Measurements from ENCODE around the gene PTGER2. TPM values are rescaled to one million over a fixed set of nuclear protein-coding genes. Genes with fewer than 3 reads are reported as not detected.
A peak's percentile ranks its signal among the peaks of the same experiment; 100 is the strongest.

PTGER2 gene
- total RNA-seq, 6 experiments from 2014 or later: 0.28 to 0.73 (median 0.37) TPM

DNA sequence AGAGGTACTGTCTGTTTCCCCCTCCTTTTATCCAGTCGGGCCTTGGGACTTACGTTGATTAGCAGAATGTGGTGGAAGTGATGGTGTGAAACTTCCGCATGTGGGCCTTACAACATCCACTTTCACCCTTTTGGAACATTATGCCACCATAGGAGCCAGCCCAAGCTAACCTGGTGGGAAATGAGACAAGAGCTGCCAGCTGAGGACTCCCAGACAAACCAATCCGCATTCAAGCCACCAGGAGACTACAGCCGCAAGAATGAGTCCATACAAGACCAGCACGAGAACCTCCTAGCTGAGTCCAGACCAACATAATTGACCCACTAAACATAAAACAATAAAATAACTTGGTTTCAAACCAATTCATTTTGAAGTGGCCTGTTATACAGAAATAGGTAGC is 9.1 kb upstream of the PTGER2 start:
- H3K4me3 Mint-ChIP-seq: no peak overlapping the region
- no peak overlapping the region for H3K27ac Mint-ChIP-seq
- no peaks in the 10 kb centered on the region for H3K36me3 Mint-ChIP-seq (ENCODE audit: low read depth)
- no peaks in the 10 kb centered on the region for H3K4me1 Mint-ChIP-seq (ENCODE audit: low read depth)
- no peaks in the 10 kb centered on the region for H3K9me3 Mint-ChIP-seq
- no peak for DNase-seq
- peaks cover 20% of the 10 kb centered on the region for H3K27me3 Mint-ChIP-seq (ENCODE audit: insufficient read depth)
- TF ChIP-seq, protein P1, sequence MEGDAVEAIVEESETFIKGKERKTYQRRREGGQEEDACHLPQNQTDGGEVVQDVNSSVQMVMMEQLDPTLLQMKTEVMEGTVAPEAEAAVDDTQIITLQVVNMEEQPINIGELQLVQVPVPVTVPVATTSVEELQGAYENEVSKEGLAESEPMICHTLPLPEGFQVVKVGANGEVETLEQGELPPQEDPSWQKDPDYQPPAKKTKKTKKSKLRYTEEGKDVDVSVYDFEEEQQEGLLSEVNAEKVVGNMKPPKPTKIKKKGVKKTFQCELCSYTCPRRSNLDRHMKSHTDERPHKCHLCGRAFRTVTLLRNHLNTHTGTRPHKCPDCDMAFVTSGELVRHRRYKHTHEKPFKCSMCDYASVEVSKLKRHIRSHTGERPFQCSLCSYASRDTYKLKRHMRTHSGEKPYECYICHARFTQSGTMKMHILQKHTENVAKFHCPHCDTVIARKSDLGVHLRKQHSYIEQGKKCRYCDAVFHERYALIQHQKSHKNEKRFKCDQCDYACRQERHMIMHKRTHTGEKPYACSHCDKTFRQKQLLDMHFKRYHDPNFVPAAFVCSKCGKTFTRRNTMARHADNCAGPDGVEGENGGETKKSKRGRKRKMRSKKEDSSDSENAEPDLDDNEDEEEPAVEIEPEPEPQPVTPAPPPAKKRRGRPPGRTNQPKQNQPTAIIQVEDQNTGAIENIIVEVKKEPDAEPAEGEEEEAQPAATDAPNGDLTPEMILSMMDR (IDR thresholded peaks at IDR 0.05): no peak

DNA sequence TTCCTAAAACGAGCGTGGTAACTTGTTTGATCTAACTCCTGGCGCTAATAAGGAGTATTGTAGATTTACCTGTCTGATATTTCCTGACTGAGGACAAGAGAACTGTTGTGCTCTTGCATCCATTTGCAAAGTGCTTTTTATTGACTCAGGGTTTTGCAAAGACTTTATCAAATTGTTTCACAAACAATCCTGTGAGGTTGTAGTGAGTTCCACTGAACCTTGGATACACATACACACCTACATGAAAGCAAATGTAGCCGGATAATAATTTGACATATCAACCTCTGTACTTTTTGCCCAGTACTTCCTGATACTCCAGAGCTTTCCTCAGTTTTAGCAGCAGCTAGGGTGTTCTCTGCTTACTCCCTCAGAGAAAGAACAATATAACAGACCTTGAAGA is 6.7 kb upstream of the PTGER2 start:
- no peak for DNase-seq
- H3K27me3 Mint-ChIP-seq (ENCODE audit: insufficient read depth): peaks cover 20% of the 10 kb centered on the region

DNA sequence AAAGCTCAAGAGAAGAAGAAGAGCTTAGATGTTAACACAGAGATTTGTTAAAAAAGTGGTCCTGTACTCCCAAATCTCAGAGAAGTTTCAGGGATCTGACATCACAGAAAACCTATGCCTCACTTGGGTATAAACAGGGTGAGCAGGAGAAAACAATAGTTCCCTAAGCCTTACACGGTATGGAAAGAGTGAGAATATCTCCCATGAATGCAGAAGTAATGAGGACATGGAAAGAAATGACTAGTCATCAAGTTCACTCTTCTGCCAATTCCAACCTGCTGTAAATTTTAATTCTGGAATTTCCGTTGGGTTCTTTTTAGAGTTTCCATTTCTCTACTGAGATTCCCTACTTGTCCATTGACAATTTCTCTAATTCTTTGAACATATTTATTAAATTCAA is 6.2 kb upstream of the PTGER2 start:
- Mint-ChIP-seq H3K4me1 (ENCODE audit: low read depth) (no peaks in the 10 kb centered on the region), H3K36me3 (ENCODE audit: low read depth) (no peaks in the 10 kb centered on the region), H3K27ac (no peak overlapping the region), H3K9me3 (no peaks in the 10 kb centered on the region), H3K4me3 (no peak overlapping the region), H3K27me3 (ENCODE audit: insufficient read depth) (peaks cover 16% of the 10 kb centered on the region)
- TF ChIP-seq, protein P1 (IDR thresholded peaks at IDR 0.05): no peak
- DNase-seq: no peak

More for the DNA sequence above, 6.7 kb upstream of the PTGER2 start:
- TF ChIP-seq, protein P1 (IDR thresholded peaks at IDR 0.05): no peak
- H3K4me3 Mint-ChIP-seq: no peak overlapping the region
- H3K27ac Mint-ChIP-seq: no peak overlapping the region
- no peaks in the 10 kb centered on the region for H3K36me3 Mint-ChIP-seq (ENCODE audit: low read depth)
- H3K9me3 Mint-ChIP-seq: no peaks in the 10 kb centered on the region
- H3K4me1 Mint-ChIP-seq (ENCODE audit: low read depth): no peaks in the 10 kb centered on the region

DNA sequence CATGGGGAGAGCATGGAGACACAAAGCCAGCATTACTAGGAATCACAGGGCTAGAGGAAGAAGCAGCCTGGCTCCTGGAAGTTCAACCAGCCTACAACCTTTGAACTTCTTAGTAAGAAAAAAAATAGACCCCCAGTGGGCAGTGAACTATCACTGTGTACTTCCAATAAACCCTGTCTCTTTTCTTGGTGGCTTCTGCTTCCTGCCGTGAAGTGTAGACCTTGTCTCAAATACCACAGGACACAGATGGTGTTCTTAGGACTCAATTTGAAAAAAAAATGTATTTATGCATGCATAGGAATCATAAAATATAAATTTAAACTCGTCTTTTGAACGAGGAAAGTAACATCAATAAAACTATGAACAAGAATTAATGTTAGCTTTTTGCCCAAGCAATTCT is 3.6 kb upstream of the PTGER2 start:
- Mint-ChIP-seq H3K36me3 (ENCODE audit: low read depth) (no peaks in the 10 kb centered on the region), H3K9me3 (no peaks in the 10 kb centered on the region), H3K4me3 (no peak overlapping the region), H3K27me3 (ENCODE audit: insufficient read depth) (peaks cover 15% of the 10 kb centered on the region), H3K4me1 (ENCODE audit: low read depth) (peaks cover 18% of the 10 kb centered on the region), H3K27ac (no peak overlapping the region)
- no peak for DNase-seq
- TF ChIP-seq, protein P1 (IDR thresholded peaks at IDR 0.05): no peak

DNA sequence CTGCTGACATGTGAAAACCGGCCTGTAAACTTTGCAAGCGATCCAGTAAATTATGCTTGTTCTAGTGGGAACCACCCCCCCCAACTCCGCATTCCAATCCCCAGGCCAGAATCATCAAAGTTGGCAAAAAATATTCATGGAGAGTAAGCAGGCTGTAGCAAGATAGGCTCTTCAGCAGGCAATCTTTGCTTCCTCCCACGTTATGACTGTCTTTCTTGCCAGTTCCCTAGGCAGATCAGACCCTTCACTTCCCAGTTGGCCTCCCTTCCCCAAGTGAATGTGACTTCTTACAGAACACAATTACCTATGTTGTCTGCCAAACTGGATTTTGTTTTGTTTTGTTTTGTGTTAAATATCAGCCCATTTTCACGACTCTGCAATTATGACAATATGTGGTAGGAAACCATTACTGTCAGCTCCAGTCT is 1.2 kb upstream of the PTGER2 start:
- Mint-ChIP-seq H3K4me1 (ENCODE audit: low read depth) (peaks cover 20% of the 10 kb centered on the region), H3K27ac (no peak overlapping the region), H3K36me3 (ENCODE audit: low read depth) (no peaks in the 10 kb centered on the region), H3K9me3 (no peaks in the 10 kb centered on the region), H3K27me3 (ENCODE audit: insufficient read depth) (peaks cover 25% of the 10 kb centered on the region), H3K4me3 (no peak overlapping the region)
- no peak for DNase-seq
- TF ChIP-seq, protein P1 (IDR thresholded peaks at IDR 0.05): no peak

DNA sequence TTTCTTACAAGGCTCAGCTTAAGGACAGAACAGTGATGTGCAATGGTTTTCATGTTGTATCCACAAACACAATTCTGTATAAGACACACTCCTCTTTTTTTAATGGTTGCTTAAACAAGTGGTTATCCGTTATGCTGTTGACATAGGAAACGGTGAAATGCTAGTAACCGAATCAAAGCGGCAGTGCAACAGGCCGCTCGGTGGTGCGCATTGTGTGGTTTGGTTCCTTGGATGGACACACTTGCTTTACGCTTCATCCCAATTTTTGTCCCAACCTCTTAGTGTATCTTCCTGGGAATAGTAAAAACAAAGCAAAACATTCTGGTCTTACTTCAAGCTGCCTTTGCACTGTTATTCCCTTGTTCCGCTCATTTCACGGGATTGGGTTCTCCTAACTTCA is 650 bp upstream of the PTGER2 start:
- TF ChIP-seq, protein P1 (IDR thresholded peaks at IDR 0.05): no peak
- Mint-ChIP-seq H3K4me1 (ENCODE audit: low read depth) (peaks cover 20% of the 10 kb centered on the region), H3K9me3 (no peaks in the 10 kb centered on the region), H3K27ac (no peak overlapping the region), H3K36me3 (ENCODE audit: low read depth) (no peaks in the 10 kb centered on the region), H3K27me3 (ENCODE audit: insufficient read depth) (peaks cover 25% of the 10 kb centered on the region), H3K4me3 (peak overlapping the region; percentile 89)
- DNase-seq: no peak

All from HFFc6 (cell line).